Adrenal gland (tissue), 5 donors: Measurements from ENCODE around the gene CARS2.

Experiments used
- CTCF ChIP-seq, 6 experiments: fragments of 450-650 bp in 4 of 6; fragments of 200-600 bp in 2 of 6; sonication (generic) in 1 of 6; IDR thresholded peaks; 1 replicate in 5 of 6; 2 replicates in 1 of 6; pipeline versions ENCODE4 v1.5.1 to v1.8.0; 2016 to 2021; ENCODE audit warnings: antibody characterized with exemption in 6 of 6, mild to moderate bottlenecking in 2 of 6, moderate library complexity in 1 of 6
- POLR2A ChIP-seq, 2 donors: fragments of 450-650 bp; IDR thresholded peaks; one replicate each; pipeline ENCODE4 v1.6.1; 2017; ENCODE audit warnings: antibody characterized with exemption in 2 of 2, mild to moderate bottlenecking in 2 of 2, moderate library complexity in 1 of 2
- donor health status: DM: no; HTN: no; CAD: no.

- no peak for TF ChIP-seq CTCF (IDR thresholded peaks at IDR 0.05)
- no peak for TF ChIP-seq POLR2A (IDR thresholded peaks at IDR 0.05)
These were observed 53.2 kb downstream of the CARS2 start for GRCh38 chr13:110652764-110653163.
